NT2/D1 (cell line): ENCODE results near the gene SNAPC1.

ENCODE experiments used
- DNase-seq: peaks from one replicate; pipeline ENCODE4 v3.0.0-alpha.2; 2011; ENCODE audit warnings: low read depth, low spot score
- H3K27me3 ChIP-seq: 2 replicates; pipeline ENCODE4 v1.6.0; 2011; ENCODE audit warnings: mild to moderate bottlenecking; ENCODE audit not compliant: insufficient read length, insufficient read depth
- H3K36me3 ChIP-seq: 2 replicates; pipeline ENCODE4 v1.6.1; 2011; ENCODE audit warnings: mild to moderate bottlenecking, low read length, mixed read lengths; ENCODE audit not compliant: insufficient read depth, insufficient read length
- H3K4me1 ChIP-seq: 2 replicates; pipeline ENCODE4 v1.5.1; 2011; ENCODE audit not compliant: insufficient read depth, insufficient read length
- H3K4me3 ChIP-seq: 2 replicates; pipeline ENCODE4 v1.5.1; 2011; ENCODE audit warnings: low read depth; ENCODE audit not compliant: insufficient read length
- H3K9ac ChIP-seq: 2 replicates; pipeline ENCODE4 v1.6.0; 2011; ENCODE audit warnings: low read depth; ENCODE audit not compliant: insufficient read length
- H3K9me3 ChIP-seq: 2 replicates; pipeline ENCODE4 v1.5.1; 2011; ENCODE audit warnings: mild to moderate bottlenecking, low read length; ENCODE audit not compliant: insufficient read depth
- SUZ12 ChIP-seq: IDR thresholded peaks from 2 replicates; pipeline ENCODE4 v1.6.1; 2011; ENCODE audit not compliant: insufficient read length, insufficient read depth; ENCODE audit errors: extremely low read depth
- YY1 ChIP-seq: IDR thresholded peaks from 2 replicates; pipeline ENCODE4 v1.6.1; 2011; ENCODE audit not compliant: insufficient read length, insufficient read depth
- ZNF274 ChIP-seq: IDR thresholded peaks from 2 replicates; pipeline ENCODE4 v1.6.1; 2011; ENCODE audit warnings: mild to moderate bottlenecking, low read depth, low read length

SNAPC1 gene

GRCh38 chr14:61780125-61780524 lies 17.9 kb downstream of the SNAPC1 start:
- Histone ChIP-seq H3K36me3 (peaks cover 68% of the 10 kb centered on the region), H3K9ac (no peak overlapping the region), H3K4me3 (no peak overlapping the region), H3K9me3 (no peaks in the 10 kb centered on the region), H3K27me3 (no peaks in the 10 kb centered on the region), H3K4me1 (no peaks in the 10 kb centered on the region)
- no peak for TF ChIP-seq YY1
- no peak for TF ChIP-seq SUZ12
- TF ChIP-seq ZNF274, result no peak
- no peak for DNase-seq

- peaks cover 14% of the 10 kb centered on the region for H3K36me3 ChIP-seq
- no peaks in the 10 kb centered on the region for H3K4me1 ChIP-seq
- H3K27me3 ChIP-seq, result no peaks in the 10 kb centered on the region
- H3K9me3 ChIP-seq, result no peaks in the 10 kb centered on the region
- no peak overlapping the region for H3K4me3 ChIP-seq
- TF ChIP-seq ZNF274 (no peak), SUZ12 (no peak), YY1 (no peak)
- no peak for DNase-seq
- no peak overlapping the region for H3K9ac ChIP-seq
Observed at GRCh38 chr14:61797309-61797708, 35.1 kb downstream of the SNAPC1 start.

DNA sequence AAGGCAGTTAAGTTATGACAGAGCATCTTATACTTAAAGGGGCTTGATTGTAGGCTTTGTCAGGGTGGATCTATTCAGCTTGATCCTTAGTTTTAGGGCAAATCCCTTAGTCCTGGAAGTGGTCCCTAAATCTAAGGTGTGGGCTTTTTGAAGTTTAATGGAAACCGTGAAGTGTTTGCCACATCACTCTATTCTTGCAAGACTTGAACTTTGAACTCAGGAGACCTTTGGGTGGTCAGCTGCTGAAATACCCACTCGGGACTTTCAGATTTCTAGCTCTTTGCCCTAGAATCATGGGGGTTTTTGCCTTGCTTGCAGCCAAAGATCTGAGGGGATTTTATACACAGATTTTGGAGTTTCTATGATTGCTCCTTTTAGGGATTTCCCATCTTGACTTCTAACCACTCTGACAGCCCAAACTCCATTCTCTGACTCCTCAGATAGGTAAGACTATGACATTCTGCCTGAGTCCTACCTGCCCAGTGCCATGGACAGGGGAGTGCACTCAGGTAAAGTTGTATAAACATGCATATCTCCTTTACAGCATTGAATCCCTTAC lies 39.9 kb downstream of the SNAPC1 start:
- TF ChIP-seq YY1 (no peak), ZNF274 (no peak), SUZ12 (no peak)
- Histone ChIP-seq H3K9me3 (no peaks in the 10 kb centered on the region), H3K9ac (no peak overlapping the region), H3K4me1 (peaks cover 2% of the 10 kb centered on the region), H3K36me3 (no peaks in the 10 kb centered on the region), H3K4me3 (no peak overlapping the region), H3K27me3 (no peaks in the 10 kb centered on the region)
- DNase-seq, result no peak

DNA sequence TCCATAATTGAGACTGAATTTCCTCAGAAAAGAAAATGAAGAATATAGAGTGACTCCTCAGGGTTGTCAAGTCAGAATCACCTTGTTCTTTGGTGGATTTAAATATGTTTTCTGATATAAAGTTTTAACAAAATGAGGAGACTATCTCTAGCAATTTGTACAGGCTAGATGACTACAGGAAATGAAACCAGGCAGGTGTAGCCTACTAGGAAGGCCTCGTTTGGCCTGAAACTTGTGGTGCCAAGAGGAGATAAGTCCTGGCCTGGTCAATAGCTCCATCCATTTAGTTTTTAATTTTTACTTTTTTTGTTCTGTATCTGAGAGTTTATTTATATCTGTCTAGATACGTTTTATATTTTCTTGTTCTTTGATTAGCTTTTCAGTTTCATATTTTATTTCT lies 41.5 kb downstream of the SNAPC1 start:
- H3K4me1 ChIP-seq, result peaks cover 2% of the 10 kb centered on the region
- DNase-seq, result no peak
- H3K9ac ChIP-seq, result no peak overlapping the region
- no peak overlapping the region for H3K4me3 ChIP-seq
- no peak for TF ChIP-seq YY1
- no peak for TF ChIP-seq ZNF274
- TF ChIP-seq SUZ12, result no peak
- H3K9me3 ChIP-seq, result no peaks in the 10 kb centered on the region
- no peaks in the 10 kb centered on the region for H3K36me3 ChIP-seq
- no peaks in the 10 kb centered on the region for H3K27me3 ChIP-seq

DNA sequence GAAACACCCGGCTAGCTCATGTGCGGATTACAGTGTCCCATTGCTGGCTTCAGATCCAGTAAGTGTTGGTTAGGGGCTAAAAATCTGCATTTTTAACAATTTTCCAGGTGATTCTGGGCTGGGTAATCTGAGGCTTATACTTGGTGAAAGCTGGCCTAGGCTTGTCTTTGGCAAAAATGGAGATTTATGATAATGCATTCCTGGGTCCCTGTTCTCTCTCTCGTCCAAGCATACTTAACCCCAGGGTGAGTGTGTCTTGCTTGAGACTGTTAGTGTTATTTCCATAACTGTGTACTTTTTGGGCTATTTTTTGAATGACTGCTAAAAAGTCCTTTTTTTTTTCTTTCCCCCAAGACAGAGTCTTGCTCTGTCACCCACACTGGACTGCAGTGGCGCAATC lies 43.2 kb downstream of the SNAPC1 start:
- DNase-seq, result no peak
- no peaks in the 10 kb centered on the region for H3K27me3 ChIP-seq
- TF ChIP-seq ZNF274, result no peak
- TF ChIP-seq SUZ12, result no peak
- no peak for TF ChIP-seq YY1
- no peaks in the 10 kb centered on the region for H3K9me3 ChIP-seq
- H3K9ac ChIP-seq, result no peak overlapping the region
- H3K4me3 ChIP-seq, result no peak overlapping the region
- peaks cover 2% of the 10 kb centered on the region for H3K4me1 ChIP-seq
- no peaks in the 10 kb centered on the region for H3K36me3 ChIP-seq

DNA sequence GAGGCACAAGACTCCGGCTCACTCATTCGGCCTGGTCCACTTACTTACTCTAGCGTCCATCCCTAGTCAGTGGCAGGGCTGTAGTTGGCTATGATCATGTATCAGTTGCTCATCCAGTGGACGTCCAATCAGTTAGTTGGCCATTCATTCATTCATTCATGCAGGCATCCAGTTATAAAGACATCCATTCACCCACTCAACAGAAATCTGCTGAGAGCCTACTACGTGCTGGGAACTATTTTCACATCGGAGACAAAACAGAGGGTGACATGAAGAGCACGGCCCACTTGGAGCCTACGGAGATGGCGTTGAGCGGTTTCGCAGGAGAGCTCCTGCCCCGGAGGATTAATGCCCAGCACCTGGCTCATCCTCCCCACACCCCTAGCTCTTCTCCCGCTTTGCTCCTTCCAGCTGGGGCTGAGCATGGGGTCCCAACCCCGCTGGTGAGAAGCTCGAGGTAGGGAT lies 49.7 kb downstream of the SNAPC1 start:
- H3K4me1 ChIP-seq, result no peaks in the 10 kb centered on the region
- peaks cover 39% of the 10 kb centered on the region for H3K27me3 ChIP-seq
- peak overlapping the region; percentile 40 for H3K4me3 ChIP-seq
- no peaks in the 10 kb centered on the region for H3K36me3 ChIP-seq
- H3K9ac ChIP-seq, result no peak overlapping the region
- no peak for DNase-seq
- H3K9me3 ChIP-seq, result no peaks in the 10 kb centered on the region
- TF ChIP-seq SUZ12 (no peak), YY1 (no peak), ZNF274 (no peak)

GRCh38 chr14:61812347-61813095 lies 50.3 kb downstream of the SNAPC1 start, which contains the start of gene SYT16:
Gene SYT16 (plus strand): TSS chr14:61812703.
- H3K9me3 ChIP-seq, result no peaks in the 10 kb centered on the region
- peaks cover 39% of the 10 kb centered on the region for H3K27me3 ChIP-seq
- H3K4me3 ChIP-seq, result peak within 1 kb of the TSS; percentile 71
- peak within 1 kb of the TSS; percentile 79 for H3K9ac ChIP-seq
- DNase-seq, result no peak
- no peaks in the 10 kb centered on the region for H3K36me3 ChIP-seq
- no peak for TF ChIP-seq YY1
- H3K4me1 ChIP-seq, result no peaks in the 10 kb centered on the region
